Caki2 (cell line): ENCODE results near the gene RTP2. TPM values are rescaled to one million over a fixed set of nuclear protein-coding genes. Genes with fewer than 3 reads are reported as not detected.

ENCODE experiments used
- DNase-seq: peaks from one replicate; pipeline ENCODE4 v3.0.0-alpha.2; 2015; ENCODE audit warnings: low read depth
- in situ Hi-C: cut with HindIII; loops from 2 replicates; pipeline ENCODE4 v1.10.0; 2016; ENCODE audit warnings: low sequenced_read_pairs, low pct_unique_long_range_greater_than_20kb, mixed read lengths
- total RNA-seq: library from RNA; depleted of rRNA; stranded (reverse); fragments of >200 nt; shearing (Covaris generic); gene quantifications from 2 replicates; pipeline ENCODE4 v1.2.3, GENCODE V29; 2014; ENCODE audit warnings: low replicate concordance

The RTP2 gene
- total RNA-seq, 1 experiment from 2014 or later, result 0.30 TPM

DNA sequence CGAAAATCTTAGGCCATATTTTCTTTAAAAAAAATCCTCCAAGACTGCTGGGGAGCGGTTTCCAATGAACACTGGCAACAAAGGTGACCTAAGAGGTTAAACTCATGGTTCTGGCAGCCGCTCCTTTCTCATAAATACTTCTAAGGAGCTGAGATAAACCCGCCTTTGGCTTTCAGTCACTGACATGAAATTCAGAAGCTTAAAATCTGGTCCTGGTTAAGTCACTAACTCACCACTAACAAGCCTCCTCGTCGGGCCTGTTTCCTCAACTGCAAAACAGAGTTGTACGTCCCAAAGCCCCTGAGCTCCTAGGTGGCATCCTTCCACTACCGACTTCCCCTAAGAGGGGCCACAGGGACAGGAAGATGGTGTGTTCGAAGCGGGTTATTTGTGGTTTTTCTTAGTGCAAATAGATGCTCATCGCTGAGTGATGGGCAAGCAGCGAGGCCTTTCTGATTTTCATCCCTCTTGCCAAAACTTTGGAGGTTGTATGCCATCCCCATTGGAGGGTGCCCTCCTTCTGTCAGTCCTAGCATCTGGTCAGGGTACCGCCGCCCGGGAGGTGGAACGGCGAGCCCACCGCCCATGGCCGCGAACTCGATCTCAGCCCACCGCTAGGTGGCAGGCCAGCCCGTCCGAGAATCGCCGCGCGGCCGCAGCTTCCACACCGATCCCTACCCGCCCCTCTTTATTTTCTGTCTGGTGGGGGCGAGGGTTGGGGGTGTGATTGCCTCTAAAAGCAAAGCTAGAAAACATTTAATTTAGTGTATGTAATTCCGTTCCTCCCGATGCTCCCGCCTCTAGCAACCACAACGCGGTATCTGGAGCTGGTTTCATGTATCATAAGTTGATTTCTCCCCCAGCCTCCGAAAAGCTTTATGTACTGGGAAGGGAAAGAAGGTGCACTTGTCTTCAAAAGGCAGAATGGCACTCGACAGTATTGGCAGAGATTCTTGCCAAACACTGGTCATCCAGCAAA is 38.4 kb upstream of the RTP2 start:
- DNase-seq, result peak; percentile 63
- in situ Hi-C loops, result loop anchor here (5.0 kb wide), 1 partner anchor 1212 kb away; no protein-coding TSS in a partner anchor

DNA sequence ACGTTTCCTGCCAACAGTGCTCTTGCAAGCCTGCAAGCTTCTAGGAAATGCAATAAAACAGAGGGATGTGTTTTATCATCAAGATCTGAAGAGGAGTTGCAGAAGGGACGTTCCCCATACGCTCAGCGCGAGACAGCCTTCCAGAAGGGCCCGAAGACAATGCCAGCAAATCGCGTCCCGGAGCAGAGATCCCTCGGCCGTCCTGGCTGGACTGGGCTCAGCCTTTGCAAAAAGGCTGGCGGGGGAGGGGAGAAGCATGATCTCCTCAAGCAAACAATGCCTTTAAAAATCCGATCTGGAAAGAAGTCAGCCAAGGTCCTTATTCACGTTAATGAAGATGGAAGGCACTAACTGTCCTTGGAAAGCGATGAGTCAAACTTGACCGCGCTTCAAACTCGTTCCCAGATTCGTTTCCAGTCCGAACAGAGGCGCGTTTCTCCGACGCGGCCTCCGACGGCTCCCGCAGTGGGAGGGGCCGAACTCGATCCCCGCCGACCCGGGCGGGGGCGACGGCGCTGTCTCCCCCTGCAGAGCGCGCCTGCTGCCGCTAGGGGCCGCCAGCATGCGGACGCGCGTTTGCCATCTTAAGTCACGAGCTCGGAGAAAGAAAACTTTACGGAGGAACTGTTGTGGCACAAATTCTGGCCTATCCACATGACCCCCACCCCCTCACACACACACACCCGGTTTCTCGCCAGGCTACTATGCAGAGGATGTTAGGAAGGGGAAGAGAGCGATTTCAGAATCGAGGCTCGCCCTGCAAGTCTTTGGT is 37.4 kb upstream of the RTP2 start:
- DNase-seq, result peak; percentile 88
- in situ Hi-C loops, result loop anchor here (5.0 kb wide), 1 partner anchor 1213 kb away; no protein-coding TSS in a partner anchor

DNA sequence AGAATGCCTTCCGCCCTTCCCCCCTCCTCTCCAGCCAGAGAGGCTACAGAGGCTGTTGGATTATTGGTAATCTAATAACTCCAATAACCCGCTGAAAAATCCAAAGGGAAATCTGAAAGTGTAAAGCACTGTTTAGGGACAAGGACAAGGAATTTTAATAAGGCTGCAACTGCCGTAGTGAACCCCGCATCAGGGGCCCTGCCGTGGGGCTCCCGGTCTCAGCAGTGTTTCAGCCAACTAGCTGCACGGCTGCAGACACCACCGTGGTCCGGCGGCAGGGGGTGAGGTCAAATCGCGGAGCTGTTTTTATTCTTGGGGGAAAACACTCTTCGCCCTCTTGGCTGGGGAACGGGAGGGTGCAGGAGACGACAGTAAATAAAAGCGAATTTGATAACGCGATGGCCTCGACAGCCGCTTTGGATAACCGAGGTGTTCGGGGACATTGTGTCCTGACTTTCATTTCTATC is 36.8 kb upstream of the RTP2 start:
- DNase-seq, result no peak
- in situ Hi-C loops, result no loop called here

DNA sequence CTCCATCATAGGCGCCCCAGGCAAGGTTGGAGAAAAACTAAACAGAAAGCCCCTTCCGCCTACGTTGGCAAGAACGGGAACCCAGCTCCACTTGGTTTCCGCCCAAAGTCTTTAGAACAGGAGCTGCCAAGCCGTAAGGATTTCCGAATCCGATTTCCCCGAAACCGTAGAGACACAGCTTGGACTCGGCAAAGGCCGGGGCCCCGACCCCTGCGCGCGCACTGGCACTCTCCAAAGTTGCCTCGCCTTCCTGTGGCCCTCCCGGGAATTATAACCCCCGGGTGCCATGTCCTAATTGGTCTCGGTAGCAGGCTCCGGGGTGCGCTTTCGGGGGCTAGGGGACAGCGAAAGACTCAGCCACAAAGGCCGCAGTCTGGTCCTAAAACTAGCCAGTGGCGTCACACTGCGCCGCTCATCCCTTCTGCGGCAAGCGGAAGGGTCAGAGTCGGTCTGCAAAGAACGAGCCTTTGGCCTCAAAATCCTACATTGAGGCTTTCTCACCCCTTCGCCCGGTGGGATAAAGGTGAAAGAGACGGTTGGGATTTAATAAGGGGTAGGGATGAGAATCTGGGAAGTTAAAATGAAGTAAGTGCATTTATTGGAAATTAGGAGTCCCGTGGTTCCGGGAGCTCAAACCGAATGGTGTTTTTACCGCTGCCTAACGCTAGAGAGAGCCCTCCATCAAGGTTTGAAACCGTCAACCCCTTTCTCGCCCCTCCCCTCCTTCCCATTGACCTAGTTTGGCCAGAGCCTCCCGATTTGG is 36.2 kb upstream of the RTP2 start:
- in situ Hi-C loops, result no loop called here
- peak; percentile 87 for DNase-seq

DNA sequence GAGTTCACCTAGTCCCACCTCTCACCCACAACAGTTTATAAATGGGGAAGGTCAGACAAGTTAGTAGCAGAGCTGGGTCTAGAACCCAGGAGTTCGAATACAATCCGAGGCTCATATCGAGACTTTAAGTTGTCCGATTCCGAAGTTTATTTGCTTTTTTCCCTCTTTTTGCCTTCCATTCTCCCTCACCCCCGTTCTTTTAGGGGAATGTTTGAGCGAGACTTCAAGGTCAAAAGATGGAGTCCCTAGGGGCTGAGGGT is 35.6 kb upstream of the RTP2 start:
- DNase-seq, result no peak
- in situ Hi-C loops, result no loop called here

DNA sequence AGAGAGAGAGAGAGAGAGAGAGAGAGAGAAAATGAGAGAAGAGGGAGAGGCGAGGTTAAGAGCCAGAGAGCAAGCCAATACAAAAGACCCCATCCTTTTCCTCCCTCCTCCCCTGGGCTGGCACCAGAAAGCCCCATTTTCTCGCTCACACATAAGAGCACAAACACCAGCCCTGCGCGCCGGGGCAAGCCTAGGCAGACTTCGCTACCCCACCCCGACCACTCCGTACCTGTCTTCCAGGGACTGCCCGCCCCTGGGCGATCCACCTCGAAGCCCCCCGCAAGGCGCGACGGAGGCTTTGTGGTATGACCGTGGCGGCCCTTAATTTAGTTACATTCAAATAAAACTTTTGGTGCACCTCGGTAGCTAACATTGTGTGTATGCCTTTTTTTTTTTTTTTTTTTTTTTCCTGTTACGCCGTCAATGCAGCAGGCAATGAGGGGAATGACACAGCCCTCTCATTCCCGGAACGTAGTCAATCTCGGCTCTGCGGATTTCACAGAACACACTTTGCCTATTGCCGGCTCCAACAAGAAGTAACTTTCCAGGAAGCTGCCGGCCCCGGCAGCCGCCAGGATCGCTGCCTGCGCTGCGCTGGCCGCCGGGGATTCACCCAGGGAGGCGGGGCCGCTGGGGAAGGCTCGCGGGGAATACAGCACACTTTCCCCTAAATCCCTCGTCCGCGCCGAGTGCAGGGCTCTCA is 35.2 kb upstream of the RTP2 start:
- in situ Hi-C loops, result no loop called here
- peak; percentile 72 for DNase-seq

DNA sequence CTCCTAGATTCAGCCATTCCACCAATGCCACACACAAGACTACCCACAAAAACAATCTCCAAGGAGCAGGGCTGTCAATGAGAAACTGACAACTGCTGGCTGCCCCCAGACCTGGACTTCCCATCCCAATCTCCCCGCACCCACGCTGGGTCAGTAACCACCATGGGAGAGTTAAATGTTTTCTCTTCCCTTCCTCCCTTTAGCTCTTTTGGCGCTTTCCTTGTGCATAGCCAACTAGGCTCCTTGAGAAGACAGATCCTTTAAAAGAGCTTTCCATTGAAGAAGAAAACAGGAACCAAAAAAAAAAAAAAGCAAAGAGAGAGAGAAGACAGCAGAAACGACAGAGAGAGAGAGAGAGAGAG is 34.6 kb upstream of the RTP2 start:
- no peak for DNase-seq
- in situ Hi-C loops, result no loop called here

DNA sequence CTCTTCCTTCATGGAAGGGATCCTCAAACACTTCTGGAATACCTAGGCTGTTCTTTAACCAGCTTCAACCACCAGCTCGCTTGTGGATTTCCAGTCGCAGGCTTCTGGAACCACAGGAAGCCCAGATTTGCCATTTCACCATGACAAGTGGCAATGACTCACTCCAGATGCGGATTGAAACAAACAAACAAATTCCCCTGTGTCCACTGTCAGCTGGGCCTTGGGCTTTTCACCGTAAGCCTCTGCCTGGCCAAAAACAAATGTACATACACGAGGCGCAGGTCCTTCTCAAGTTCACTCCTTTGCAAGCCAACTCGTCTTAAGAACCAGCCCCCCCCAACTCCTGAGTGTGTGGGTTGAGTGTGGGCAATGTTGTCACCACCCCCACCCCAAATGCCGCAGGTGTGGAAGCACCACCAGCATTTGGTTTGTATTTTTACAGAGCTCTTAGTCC is 34.1 kb upstream of the RTP2 start:
- in situ Hi-C loops, result no loop called here
- peak; percentile 66 for DNase-seq

DNA sequence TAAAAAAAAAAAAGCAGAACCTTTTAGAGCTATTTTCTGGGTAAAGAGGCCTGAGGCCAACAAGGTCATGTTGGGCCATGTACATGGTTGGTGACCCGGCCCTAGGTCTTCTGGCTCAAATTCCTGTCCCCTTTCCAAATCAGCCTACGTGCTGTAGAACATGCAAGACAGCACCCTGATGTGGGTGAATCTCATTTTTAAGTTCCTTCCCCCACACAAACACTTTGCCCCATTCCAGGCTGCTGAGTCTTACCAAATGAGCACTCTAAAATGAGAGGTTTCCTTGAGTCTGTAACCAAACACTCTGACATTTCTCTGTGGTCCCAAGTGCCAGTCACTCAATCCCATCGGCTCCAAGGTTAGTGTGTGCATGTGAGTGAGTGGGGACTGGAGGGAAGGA is 33.5 kb upstream of the RTP2 start:
- DNase-seq, result no peak
- in situ Hi-C loops, result no loop called here

DNA sequence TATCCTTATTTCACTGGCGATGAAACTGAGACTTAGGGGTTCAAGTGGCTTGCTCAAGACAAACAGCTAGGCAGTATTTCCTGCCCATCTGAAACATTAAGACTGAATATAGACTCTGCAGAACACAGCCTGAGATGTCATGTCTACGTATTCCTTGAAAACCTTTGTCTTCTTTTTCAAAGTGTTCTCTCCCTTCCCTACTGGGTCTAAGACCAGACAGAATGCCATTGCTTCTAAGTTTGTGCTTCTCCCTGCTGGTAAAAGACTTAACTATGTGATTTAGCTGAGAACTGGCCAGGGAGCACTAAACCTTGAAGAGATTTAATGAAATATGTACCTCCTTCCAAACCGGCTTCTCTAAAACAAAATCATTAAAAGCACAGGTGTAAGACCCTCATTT is 33.0 kb upstream of the RTP2 start:
- in situ Hi-C loops, result no loop called here
- DNase-seq, result no peak

DNA sequence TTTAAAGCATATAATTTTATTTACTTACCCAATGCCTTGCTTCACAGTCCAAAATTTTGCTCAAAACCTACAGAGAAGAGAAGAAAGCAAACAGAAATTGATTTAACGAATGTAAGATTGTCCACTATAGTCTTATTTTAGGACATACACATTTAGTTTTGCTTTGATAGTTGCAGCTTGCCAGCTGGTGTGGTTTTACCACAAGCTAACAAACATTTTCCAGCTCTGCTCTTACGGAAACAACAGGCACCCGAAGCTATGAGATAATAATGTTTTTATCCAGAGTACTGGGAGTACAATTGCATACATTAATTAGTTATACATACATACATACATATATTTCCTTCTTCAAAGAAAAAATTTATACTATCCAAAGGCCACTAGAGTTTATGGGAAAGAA is 32.5 kb upstream of the RTP2 start:
- no peak for DNase-seq
- in situ Hi-C loops, result no loop called here

DNA sequence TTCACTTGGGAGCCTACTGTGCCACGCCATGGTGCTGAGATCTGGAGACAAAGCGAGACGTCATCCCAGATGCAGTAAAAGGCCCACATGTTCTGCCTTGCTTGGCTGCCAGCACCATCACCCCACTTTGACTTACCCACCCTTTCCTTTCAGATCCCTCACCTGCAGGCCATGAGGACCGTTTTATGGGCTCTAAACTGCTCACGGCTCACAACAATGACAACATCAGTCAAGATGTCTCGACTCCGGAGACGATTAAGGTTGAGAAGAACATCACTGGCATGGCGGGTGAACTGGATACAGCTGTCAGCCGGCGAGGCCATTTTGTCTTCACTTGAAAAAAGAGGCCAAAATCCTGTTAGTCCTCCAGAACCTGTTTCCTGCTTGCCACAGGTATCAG is 31.0 kb upstream of the RTP2 start:
- no peak for DNase-seq
- in situ Hi-C loops, result no loop called here

DNA sequence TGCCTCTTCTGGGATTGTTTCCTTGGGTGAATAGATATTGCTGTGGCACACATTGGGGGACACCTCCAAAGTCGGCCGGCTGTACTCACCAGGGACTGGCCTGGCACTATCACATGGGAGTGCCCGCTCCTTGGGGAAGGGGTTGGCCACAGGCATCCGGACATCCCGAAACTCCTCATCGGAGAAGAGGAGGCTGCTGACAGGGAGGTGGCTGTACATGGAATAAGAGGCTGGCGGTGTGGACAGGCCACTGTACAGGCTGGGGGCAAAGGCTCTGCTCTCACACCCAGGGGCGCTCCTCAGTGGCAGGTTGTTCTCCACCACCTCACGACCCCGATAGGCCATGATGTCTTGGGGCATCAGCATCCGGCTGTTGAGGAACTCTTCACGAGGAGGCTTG is 27.2 kb upstream of the RTP2 start:
- in situ Hi-C loops, result no loop called here
- DNase-seq, result no peak

DNA sequence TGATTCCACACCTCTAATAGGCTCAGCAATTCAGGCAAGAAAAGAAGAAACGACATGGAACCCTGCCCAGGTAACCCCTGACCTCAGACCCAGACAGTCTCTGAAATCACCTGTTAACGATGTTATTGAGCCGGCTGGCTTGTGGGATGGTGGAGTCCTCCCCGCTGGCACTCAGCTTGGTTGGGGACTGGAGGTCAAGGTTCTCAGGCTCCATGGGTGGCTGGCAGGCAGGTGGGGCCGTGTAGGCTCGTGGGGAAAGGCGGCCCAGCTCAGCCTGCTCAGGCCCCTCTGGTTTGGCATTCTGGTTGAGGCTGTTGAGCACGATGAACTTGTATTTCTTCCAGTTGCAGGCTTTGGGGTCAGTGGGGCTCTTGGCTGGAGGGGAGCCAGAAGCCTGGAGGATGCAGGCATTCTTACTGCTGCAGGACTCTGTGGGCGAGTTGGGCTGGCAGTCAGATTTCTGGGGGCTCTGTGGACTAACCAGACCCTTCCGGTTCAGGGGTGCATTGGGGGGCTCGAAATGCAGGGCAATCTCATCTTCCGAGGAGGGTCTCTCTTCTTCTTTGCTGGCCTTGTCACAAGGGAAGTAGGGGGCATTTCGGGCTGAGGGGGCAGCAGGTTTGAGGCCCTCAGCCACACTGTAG is 26.7 kb upstream of the RTP2 start:
- in situ Hi-C loops, result no loop called here
- DNase-seq, result no peak

DNA sequence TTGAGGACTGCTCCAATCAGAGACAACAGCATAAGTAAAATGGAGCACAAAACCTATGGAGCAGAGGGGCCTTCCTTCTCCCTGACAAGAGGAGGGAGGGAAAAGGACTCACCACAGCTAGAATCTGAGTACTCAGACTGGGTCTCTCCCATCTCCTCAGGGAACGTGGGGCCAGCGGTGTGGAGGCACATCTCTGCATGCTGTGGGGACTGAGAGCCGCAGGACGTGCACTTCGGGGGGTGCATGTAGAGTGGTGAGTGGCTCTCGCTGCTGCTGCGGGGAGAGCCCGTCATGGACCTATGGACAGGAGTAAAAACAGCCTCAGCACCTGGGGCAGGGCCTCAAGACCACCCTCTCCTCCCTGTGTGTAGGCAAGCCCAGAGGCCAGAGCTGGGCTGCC is 25.9 kb upstream of the RTP2 start:
- no peak for DNase-seq
- in situ Hi-C loops, result no loop called here

DNA sequence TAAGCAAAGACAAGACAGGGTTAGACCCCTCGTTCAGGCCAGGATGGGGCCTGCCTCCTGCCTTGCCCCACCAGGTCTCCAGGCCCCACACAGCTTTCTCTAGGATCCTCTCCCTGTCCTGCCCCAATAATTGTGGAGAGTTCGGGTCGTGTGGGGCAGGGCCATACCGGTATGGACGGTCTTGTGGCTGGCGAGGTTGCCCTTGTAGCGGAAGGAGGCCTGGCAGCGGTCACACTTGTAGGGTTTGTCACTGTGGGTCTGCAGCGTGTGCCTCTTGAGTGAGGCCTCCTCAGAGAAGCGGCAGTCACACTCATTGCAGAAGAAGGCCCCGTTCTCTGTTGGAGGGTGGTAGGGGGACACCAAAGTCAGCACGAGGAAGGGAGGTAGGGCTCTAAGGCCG is 24.2 kb upstream of the RTP2 start:
- in situ Hi-C loops, result no loop called here
- no peak for DNase-seq

DNA sequence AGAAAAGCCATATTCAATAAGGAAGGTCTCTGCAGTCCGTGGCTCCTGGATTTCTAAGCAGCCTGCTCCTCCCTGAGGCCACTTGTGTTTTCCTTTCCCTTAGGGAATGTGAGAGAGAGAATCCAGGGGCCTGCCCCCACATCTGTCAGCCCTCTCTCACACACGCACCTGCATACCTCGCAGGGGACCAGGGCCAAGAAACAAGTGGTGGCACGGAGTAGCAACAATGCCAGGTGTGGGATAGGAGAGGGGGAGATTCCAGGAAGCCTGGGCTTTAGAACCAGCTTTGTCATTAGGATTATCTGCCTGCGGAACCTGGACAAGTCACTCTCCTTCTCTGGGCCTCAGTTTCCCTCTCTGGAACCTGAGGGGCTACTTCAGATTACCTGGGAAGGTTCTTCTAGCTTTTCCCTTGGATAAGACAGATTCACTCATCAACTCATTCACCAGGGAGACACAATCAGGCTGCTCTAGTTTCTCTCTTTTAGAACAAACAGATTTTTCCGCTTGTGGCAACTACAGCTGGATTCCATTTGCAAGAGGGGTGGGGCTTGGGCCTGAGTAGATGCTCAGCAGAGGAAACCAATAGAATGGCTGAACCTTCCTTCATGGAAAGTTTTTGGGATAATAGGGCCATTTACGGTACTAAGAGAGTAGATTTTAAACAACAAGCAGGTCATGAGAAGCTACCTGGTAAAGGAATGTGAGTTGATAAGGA is 23.5 kb upstream of the RTP2 start:
- in situ Hi-C loops, result no loop called here
- DNase-seq, result no peak
